ENCODE results near the gene NFIX.

Gene NFIX

GRCh38 chr19:13056052-13056660 is 60.9 kb downstream of the NFIX start:
- DNase-seq = no peak

GRCh38 chr19:13057147-13057572 is 61.9 kb downstream of the NFIX start:
- CTCF ChIA-PET = interaction anchor here (1.6 to 6.1 kb wide), 4 partner anchors 13 to 92 kb away, joined by 6 to 81 read pairs (median 42); no protein-coding TSS in a partner anchor
- peaks cover 79% of the 10 kb centered on the region for H3K27me3 Mint-ChIP-seq
- no peaks in the 10 kb centered on the region for H3K9me3 Mint-ChIP-seq
- H3K4me3 Mint-ChIP-seq = no peak overlapping the region
- peaks cover 11% of the 10 kb centered on the region for H3K4me1 Mint-ChIP-seq
- no peaks in the 10 kb centered on the region for H3K36me3 Mint-ChIP-seq
- H3K27ac Mint-ChIP-seq = no peak overlapping the region
- no peak for DNase-seq

More at GRCh38 chr19:13056052-13056660, 60.9 kb downstream of the NFIX start:
- Mint-ChIP-seq H3K9me3 (no peaks in the 10 kb centered on the region), H3K27ac (no peak overlapping the region), H3K4me3 (no peak overlapping the region), H3K4me1 (peaks cover 14% of the 10 kb centered on the region), H3K36me3 (no peaks in the 10 kb centered on the region), H3K27me3 (peaks cover 79% of the 10 kb centered on the region)
- CTCF ChIA-PET = interaction anchor here (3.0 kb wide), 1 partner anchor 91 kb away, joined by 13 read pairs; no protein-coding TSS in a partner anchor

- no peaks in the 10 kb centered on the region for H3K9me3 Mint-ChIP-seq
- DNase-seq = no peak
- CTCF ChIA-PET = interaction anchor here (1.0 to 6.1 kb wide), 5 partner anchors 13 to 93 kb away, joined by 3 to 81 read pairs (median 13); no protein-coding TSS in a partner anchor
- no peak overlapping the region for H3K27ac Mint-ChIP-seq
- H3K4me1 Mint-ChIP-seq = peaks cover 11% of the 10 kb centered on the region
- no peaks in the 10 kb centered on the region for H3K36me3 Mint-ChIP-seq
- H3K4me3 Mint-ChIP-seq = no peak overlapping the region
- H3K27me3 Mint-ChIP-seq = peaks cover 79% of the 10 kb centered on the region
These were observed 62.5 kb downstream of the NFIX start for GRCh38 chr19:13057744-13058143.

- CTCF ChIA-PET = interaction anchor here (0.7 to 6.1 kb wide), 7 partner anchors 15 to 94 kb away, joined by 3 to 81 read pairs (median 35); no protein-coding TSS in a partner anchor
- H3K9me3 Mint-ChIP-seq = no peaks in the 10 kb centered on the region
- no peak overlapping the region for H3K4me3 Mint-ChIP-seq
- H3K27me3 Mint-ChIP-seq = peaks cover 79% of the 10 kb centered on the region
- no peaks in the 10 kb centered on the region for H3K36me3 Mint-ChIP-seq
- H3K27ac Mint-ChIP-seq = no peak overlapping the region
- peaks cover 11% of the 10 kb centered on the region for H3K4me1 Mint-ChIP-seq
- DNase-seq = no peak
These were observed 63.8 kb downstream of the NFIX start for GRCh38 chr19:13058951-13059660.

GRCh38 chr19:13060233-13060963 is 65.1 kb downstream of the NFIX start:
- peaks cover 71% of the 10 kb centered on the region for H3K27me3 Mint-ChIP-seq
- no peaks in the 10 kb centered on the region for H3K36me3 Mint-ChIP-seq
- H3K4me3 Mint-ChIP-seq = peak overlapping the region; percentile 67
- H3K27ac Mint-ChIP-seq = no peak overlapping the region
- CTCF ChIA-PET = interaction anchor here (0.6 to 6.1 kb wide), 22 partner anchors 8 to 173 kb away, joined by 3 to 81 read pairs (median 10); no protein-coding TSS in a partner anchor
- no peak for DNase-seq
- H3K4me1 Mint-ChIP-seq = peaks cover 11% of the 10 kb centered on the region
- no peaks in the 10 kb centered on the region for H3K9me3 Mint-ChIP-seq

- Mint-ChIP-seq H3K4me3 (peak overlapping the region; percentile 67), H3K27ac (no peak overlapping the region), H3K36me3 (no peaks in the 10 kb centered on the region), H3K9me3 (no peaks in the 10 kb centered on the region), H3K27me3 (peaks cover 63% of the 10 kb centered on the region), H3K4me1 (peaks cover 11% of the 10 kb centered on the region)
- CTCF ChIA-PET = interaction anchor here (0.6 to 6.1 kb wide), 30 partner anchors 9 to 172 kb away, joined by 3 to 81 read pairs (median 6); no protein-coding TSS in a partner anchor
- peak; percentile 85 for DNase-seq
These were observed 66.0 kb downstream of the NFIX start for GRCh38 chr19:13060964-13061927.

- CTCF ChIA-PET = interaction anchor here (0.6 to 6.1 kb wide), 15 partner anchors 8 to 150 kb away, joined by 3 to 81 read pairs (median 11); no protein-coding TSS in a partner anchor
- Mint-ChIP-seq H3K9me3 (no peaks in the 10 kb centered on the region), H3K36me3 (no peaks in the 10 kb centered on the region), H3K27me3 (peaks cover 55% of the 10 kb centered on the region), H3K4me1 (peaks cover 11% of the 10 kb centered on the region), H3K27ac (no peak overlapping the region), H3K4me3 (no peak overlapping the region)
- DNase-seq = no peak
These were observed 67.0 kb downstream of the NFIX start for GRCh38 chr19:13062317-13062716.

- no peaks in the 10 kb centered on the region for H3K9me3 Mint-ChIP-seq
- CTCF ChIA-PET = interaction anchor here (1.0 to 6.1 kb wide), 5 partner anchors 9 to 86 kb away, joined by 4 to 71 read pairs (median 4); no protein-coding TSS in a partner anchor
- no peaks in the 10 kb centered on the region for H3K36me3 Mint-ChIP-seq
- H3K27me3 Mint-ChIP-seq = peaks cover 53% of the 10 kb centered on the region
- no peak overlapping the region for H3K27ac Mint-ChIP-seq
- no peak for DNase-seq
- no peak overlapping the region for H3K4me3 Mint-ChIP-seq
- H3K4me1 Mint-ChIP-seq = peaks cover 11% of the 10 kb centered on the region
These were observed 68.3 kb downstream of the NFIX start for GRCh38 chr19:13063461-13064091.

- no peaks in the 10 kb centered on the region for H3K36me3 Mint-ChIP-seq
- H3K27ac Mint-ChIP-seq = no peak overlapping the region
- H3K9me3 Mint-ChIP-seq = no peaks in the 10 kb centered on the region
- CTCF ChIA-PET = interaction anchor here (1.0 to 1.5 kb wide), 4 partner anchors 10 to 87 kb away, joined by 4 to 6 read pairs (median 4); no protein-coding TSS in a partner anchor
- peaks cover 49% of the 10 kb centered on the region for H3K27me3 Mint-ChIP-seq
- DNase-seq = no peak
- H3K4me1 Mint-ChIP-seq = peaks cover 11% of the 10 kb centered on the region
- H3K4me3 Mint-ChIP-seq = no peak overlapping the region
These were observed 68.8 kb downstream of the NFIX start for GRCh38 chr19:13064092-13064489.

GRCh38 chr19:13066226-13066625 is 71.0 kb downstream of the NFIX start:
- no peaks in the 10 kb centered on the region for H3K9me3 Mint-ChIP-seq
- H3K4me3 Mint-ChIP-seq = no peak overlapping the region
- no peaks in the 10 kb centered on the region for H3K36me3 Mint-ChIP-seq
- peaks cover 35% of the 10 kb centered on the region for H3K27me3 Mint-ChIP-seq
- peaks cover 3% of the 10 kb centered on the region for H3K4me1 Mint-ChIP-seq
- H3K27ac Mint-ChIP-seq = no peak overlapping the region
- CTCF ChIA-PET = interaction anchor here (0.6 kb wide), 1 partner anchor 219 kb away, joined by 3 read pairs; no protein-coding TSS in a partner anchor
- no peak for DNase-seq

GRCh38 chr19:13066933-13067807 is 71.9 kb downstream of the NFIX start:
- DNase-seq = no peak
- Mint-ChIP-seq H3K9me3 (no peaks in the 10 kb centered on the region), H3K4me1 (no peaks in the 10 kb centered on the region), H3K4me3 (no peak overlapping the region), H3K27ac (no peak overlapping the region), H3K36me3 (no peaks in the 10 kb centered on the region), H3K27me3 (peaks cover 29% of the 10 kb centered on the region)
- CTCF ChIA-PET = interaction anchor here (0.6 to 2.2 kb wide), 2 partner anchors 27 to 220 kb away, joined by 3 to 8 read pairs; no protein-coding TSS in a partner anchor
